OCI-LY1 (cell line): ENCODE data around the gene KLB.

ENCODE experiments used
- CTCF ChIP-seq: fragments of 200-600 bp; sonication (generic), shearing (Covaris generic); IDR thresholded peaks from 2 replicates; pipeline ENCODE4 v1.5.1; 2017; ENCODE audit warnings: mild to moderate bottlenecking, antibody characterized with exemption, low read length, moderate library complexity, mixed read lengths
- EZH2 ChIP-seq: fragments of 200-600 bp; sonication (generic), shearing (Covaris generic); IDR thresholded peaks from 2 replicates; pipeline ENCODE4 v1.8.0; 2017; ENCODE audit warnings: borderline replicate concordance, mixed run types, mild to moderate bottlenecking, antibody characterized with exemption, low read length, moderate library complexity, mixed read lengths

- TF ChIP-seq CTCF (no peak), EZH2 (no peak)
Observed at GRCh38 chr4:39476187-39476895, 69.6 kb downstream of the KLB start.
